Left ventricle myocardium inferior (tissue), 1 donor: Measurements from ENCODE around the gene PTPRM. TPM values are rescaled to one million over a fixed set of nuclear protein-coding genes. Genes with fewer than 3 reads are reported as not detected.

Experiments
- DNase-seq: peaks from one replicate; pipeline ENCODE4 v3.0.0-alpha.2; 2020
- H3K27ac ChIP-seq: fragments of 200-600 bp; replicated peaks from 2 replicates; pipeline ENCODE4 v1.8.0; 2021
- H3K27me3 ChIP-seq: fragments of 200-600 bp; 2 replicates; pipeline ENCODE4 v1.8.0; 2021; ENCODE audit warnings: low read depth
- H3K36me3 ChIP-seq: fragments of 200-600 bp; 2 replicates; pipeline ENCODE4 v1.8.0; 2021
- H3K4me1 ChIP-seq: fragments of 200-600 bp; 2 replicates; pipeline ENCODE4 v1.8.0; 2021
- H3K4me3 ChIP-seq: fragments of 200-600 bp; 2 replicates; pipeline ENCODE4 v1.8.0; 2021; ENCODE audit warnings: mild to moderate bottlenecking, moderate library complexity
- H3K9me3 ChIP-seq: fragments of 200-600 bp; replicated peaks from 2 replicates; pipeline ENCODE4 v1.8.0; 2021
- CTCF ChIP-seq: fragments of 200-600 bp; IDR thresholded peaks from 2 replicates; pipeline ENCODE4 v1.8.0; 2021; ENCODE audit warnings: antibody characterized with exemption, mild to moderate bottlenecking, borderline replicate concordance
- intact Hi-C: fragments of 100-400 bp; cut with micrococcal nuclease; formaldehyde crosslinking; loops from one replicate; pipeline ENCODE4 v1.11.0; 2022
- total RNA-seq: library from RNA; stranded (reverse); fragmentation: NEBNext Ultra II Directional; extraction: Animal tissue kit (Norgen Biotek cat#: 25700); gene quantifications from one replicate; pipeline ENCODE4 v1.2.1, GENCODE V29; 2021
- donor health status: DM: no; HTN: yes; CAD: no; lungs with severe emphysema.

The PTPRM gene
- total RNA-seq, 1 donor from 2014 or later: 132 TPM

- H3K9me3 ChIP-seq: no peaks in the 10 kb centered on the region
- no peak for DNase-seq
- TF ChIP-seq CTCF: no peak
- peaks cover 100% of the 10 kb centered on the region for H3K4me1 ChIP-seq
- H3K4me3 ChIP-seq: no peak overlapping the region
- intact Hi-C loops: no loop called here
- peak overlapping the region; percentile 17 for H3K27ac ChIP-seq
- no peaks in the 10 kb centered on the region for H3K27me3 ChIP-seq
- no peaks in the 10 kb centered on the region for H3K36me3 ChIP-seq
Observed at GRCh38 chr18:7575465-7576028, 8.4 kb downstream of the PTPRM start.

GRCh38 chr18:7576077-7576476, 9.0 kb downstream of the PTPRM start:
- peaks cover 100% of the 10 kb centered on the region for H3K4me1 ChIP-seq
- intact Hi-C loops: no loop called here
- no peaks in the 10 kb centered on the region for H3K36me3 ChIP-seq
- H3K27me3 ChIP-seq: no peaks in the 10 kb centered on the region
- H3K9me3 ChIP-seq: no peaks in the 10 kb centered on the region
- peak overlapping the region; percentile 17 for H3K27ac ChIP-seq
- H3K4me3 ChIP-seq: no peak overlapping the region
- TF ChIP-seq CTCF: no peak
- DNase-seq: no peak

DNA sequence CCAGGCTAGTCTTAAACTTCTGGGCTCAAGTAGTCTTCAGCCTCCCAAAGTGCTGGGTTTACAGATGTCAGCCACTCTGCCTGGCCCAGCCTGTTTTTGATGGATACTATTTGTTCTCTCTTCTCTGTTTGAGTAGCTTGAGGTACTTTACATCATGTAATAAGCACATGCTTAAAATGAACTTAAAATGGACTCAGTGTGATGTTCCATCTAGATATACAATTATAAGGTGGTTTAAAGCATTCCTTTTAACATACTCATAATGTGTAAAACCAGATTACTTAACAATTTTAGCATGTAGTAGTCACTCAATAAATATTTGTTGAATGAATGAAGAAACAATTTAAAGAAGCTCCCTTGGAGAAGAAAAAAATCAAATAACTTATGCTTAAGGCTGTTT, 9.6 kb downstream of the PTPRM start:
- no peaks in the 10 kb centered on the region for H3K27me3 ChIP-seq
- no peak overlapping the region for H3K27ac ChIP-seq
- TF ChIP-seq CTCF: no peak
- no peak for DNase-seq
- H3K4me1 ChIP-seq: peaks cover 100% of the 10 kb centered on the region
- H3K9me3 ChIP-seq: no peaks in the 10 kb centered on the region
- H3K4me3 ChIP-seq: no peak overlapping the region
- intact Hi-C loops: no loop called here
- H3K36me3 ChIP-seq: no peaks in the 10 kb centered on the region

GRCh38 chr18:7577706-7578105, 10.6 kb downstream of the PTPRM start:
- H3K36me3 ChIP-seq: no peaks in the 10 kb centered on the region
- peaks cover 93% of the 10 kb centered on the region for H3K4me1 ChIP-seq
- H3K4me3 ChIP-seq: no peak overlapping the region
- H3K27ac ChIP-seq: no peak overlapping the region
- intact Hi-C loops: no loop called here
- no peaks in the 10 kb centered on the region for H3K9me3 ChIP-seq
- H3K27me3 ChIP-seq: no peaks in the 10 kb centered on the region
- no peak for TF ChIP-seq CTCF
- DNase-seq: no peak

- no peak overlapping the region for H3K4me3 ChIP-seq
- DNase-seq: no peak
- TF ChIP-seq CTCF: no peak
- intact Hi-C loops: no loop called here
- H3K4me1 ChIP-seq: peaks cover 93% of the 10 kb centered on the region
- no peaks in the 10 kb centered on the region for H3K36me3 ChIP-seq
- no peaks in the 10 kb centered on the region for H3K27me3 ChIP-seq
- no peaks in the 10 kb centered on the region for H3K9me3 ChIP-seq
- H3K27ac ChIP-seq: no peak overlapping the region
Observed at GRCh38 chr18:7579176-7579917, 12.2 kb downstream of the PTPRM start.
